ENCODE measurements around the gene DELE1. TPM values are rescaled to one million over a fixed set of nuclear protein-coding genes. Genes with fewer than 3 reads are reported as not detected.
A peak's percentile ranks its signal among the peaks of the same experiment; 100 is the strongest.

Gene DELE1
- total RNA-seq, 1 donor from 2014 or later: 93.5 TPM

- H3K9me3 Mint-ChIP-seq: no peaks in the 10 kb centered on the region
- peak; percentile 99 for TF ChIP-seq CTCF (conservative IDR thresholded peaks at IDR 0.05)
- H3K36me3 Mint-ChIP-seq (ENCODE audit: low read depth): no peaks in the 10 kb centered on the region
- H3K27me3 Mint-ChIP-seq (ENCODE audit: low read depth): peaks cover 54% of the 10 kb centered on the region
- H3K4me1 Mint-ChIP-seq: peaks cover 73% of the 10 kb centered on the region
- peak overlapping the region; percentile 30 for H3K27ac Mint-ChIP-seq (ENCODE audit: unreplicated experiment)
- DNase-seq (ENCODE audit: low read depth, low spot score): peak; percentile 90
- peak overlapping the region; percentile 91 for H3K4me3 Mint-ChIP-seq
Observed at GRCh38 chr5:141878711-141879425, 44.8 kb upstream of the DELE1 start.

- H3K4me3 Mint-ChIP-seq: peak overlapping the region; percentile 91
- no peaks in the 10 kb centered on the region for H3K36me3 Mint-ChIP-seq (ENCODE audit: low read depth)
- H3K4me1 Mint-ChIP-seq: peaks cover 71% of the 10 kb centered on the region
- no peak for TF ChIP-seq CTCF (conservative IDR thresholded peaks at IDR 0.05)
- peak overlapping the region; percentile 76 for H3K27ac Mint-ChIP-seq (ENCODE audit: unreplicated experiment)
- H3K9me3 Mint-ChIP-seq: no peaks in the 10 kb centered on the region
- DNase-seq (ENCODE audit: low read depth, low spot score): no peak
- H3K27me3 Mint-ChIP-seq (ENCODE audit: low read depth): peaks cover 49% of the 10 kb centered on the region
Observed at GRCh38 chr5:141879426-141879759, 44.3 kb upstream of the DELE1 start.

GRCh38 chr5:141879941-141880738 is 43.5 kb upstream of the DELE1 start:
- no peaks in the 10 kb centered on the region for H3K9me3 Mint-ChIP-seq
- peaks cover 46% of the 10 kb centered on the region for H3K27me3 Mint-ChIP-seq (ENCODE audit: low read depth)
- peak overlapping the region; percentile 91 for H3K4me3 Mint-ChIP-seq
- TF ChIP-seq CTCF (conservative IDR thresholded peaks at IDR 0.05): no peak
- no peak for DNase-seq (ENCODE audit: low read depth, low spot score)
- no peaks in the 10 kb centered on the region for H3K36me3 Mint-ChIP-seq (ENCODE audit: low read depth)
- H3K27ac Mint-ChIP-seq (ENCODE audit: unreplicated experiment): peak overlapping the region; percentile 76
- peaks cover 70% of the 10 kb centered on the region for H3K4me1 Mint-ChIP-seq

GRCh38 chr5:141880961-141881801 is 42.5 kb upstream of the DELE1 start:
- peak overlapping the region; percentile 91 for H3K4me3 Mint-ChIP-seq
- H3K27me3 Mint-ChIP-seq (ENCODE audit: low read depth): peaks cover 38% of the 10 kb centered on the region
- no peaks in the 10 kb centered on the region for H3K36me3 Mint-ChIP-seq (ENCODE audit: low read depth)
- no peak for DNase-seq (ENCODE audit: low read depth, low spot score)
- no peak for TF ChIP-seq CTCF (conservative IDR thresholded peaks at IDR 0.05)
- no peaks in the 10 kb centered on the region for H3K9me3 Mint-ChIP-seq
- H3K27ac Mint-ChIP-seq (ENCODE audit: unreplicated experiment): peak overlapping the region; percentile 84
- H3K4me1 Mint-ChIP-seq: peaks cover 71% of the 10 kb centered on the region

- no peak overlapping the region for H3K27ac Mint-ChIP-seq (ENCODE audit: unreplicated experiment)
- no peaks in the 10 kb centered on the region for H3K9me3 Mint-ChIP-seq
- no peak for DNase-seq (ENCODE audit: low read depth, low spot score)
- H3K4me3 Mint-ChIP-seq: peak overlapping the region; percentile 91
- H3K36me3 Mint-ChIP-seq (ENCODE audit: low read depth): no peaks in the 10 kb centered on the region
- no peak for TF ChIP-seq CTCF (conservative IDR thresholded peaks at IDR 0.05)
- H3K27me3 Mint-ChIP-seq (ENCODE audit: low read depth): peaks cover 34% of the 10 kb centered on the region
- H3K4me1 Mint-ChIP-seq: peaks cover 70% of the 10 kb centered on the region
Observed at GRCh38 chr5:141881886-141882285, 41.8 kb upstream of the DELE1 start.
